Left ventricle myocardium inferior (tissue), 1 donor: ENCODE measurements around the gene ATRAID. TPM values are rescaled to one million over a fixed set of nuclear protein-coding genes. Genes with fewer than 3 reads are reported as not detected.

Experiments used
- DNase-seq: peaks from one replicate; pipeline ENCODE4 v3.0.0-alpha.2; 2020
- H3K27ac ChIP-seq: fragments of 200-600 bp; replicated peaks from 2 replicates; pipeline ENCODE4 v1.8.0; 2021
- H3K27me3 ChIP-seq: fragments of 200-600 bp; 2 replicates; pipeline ENCODE4 v1.8.0; 2021; ENCODE audit warnings: low read depth
- H3K36me3 ChIP-seq: fragments of 200-600 bp; 2 replicates; pipeline ENCODE4 v1.8.0; 2021
- H3K4me1 ChIP-seq: fragments of 200-600 bp; 2 replicates; pipeline ENCODE4 v1.8.0; 2021
- H3K4me3 ChIP-seq: fragments of 200-600 bp; 2 replicates; pipeline ENCODE4 v1.8.0; 2021; ENCODE audit warnings: mild to moderate bottlenecking, moderate library complexity
- H3K9me3 ChIP-seq: fragments of 200-600 bp; replicated peaks from 2 replicates; pipeline ENCODE4 v1.8.0; 2021
- intact Hi-C: fragments of 100-400 bp; cut with micrococcal nuclease; formaldehyde crosslinking; loops from one replicate; pipeline ENCODE4 v1.11.0; 2022
- long read RNA-seq: library from polyadenylated mRNA; unstranded; transcript quantifications from one replicate; pipeline ENCODE4 v2.0.0, GENCODE V29; 2021
- total RNA-seq: library from RNA; stranded (reverse); fragmentation: NEBNext Ultra II Directional; extraction: Animal tissue kit (Norgen Biotek cat#: 25700); gene quantifications from one replicate; pipeline ENCODE4 v1.2.1, GENCODE V29; 2021
- TF ChIP-seq, protein P1 (sequence below): fragments of 200-600 bp; IDR thresholded peaks from 2 replicates; pipeline ENCODE4 v1.8.0; 2021; ENCODE audit warnings: antibody characterized with exemption, mild to moderate bottlenecking, borderline replicate concordance
- donor health status: DM: no; HTN: yes; CAD: no; lungs with severe emphysema.

ATRAID gene, protein sequence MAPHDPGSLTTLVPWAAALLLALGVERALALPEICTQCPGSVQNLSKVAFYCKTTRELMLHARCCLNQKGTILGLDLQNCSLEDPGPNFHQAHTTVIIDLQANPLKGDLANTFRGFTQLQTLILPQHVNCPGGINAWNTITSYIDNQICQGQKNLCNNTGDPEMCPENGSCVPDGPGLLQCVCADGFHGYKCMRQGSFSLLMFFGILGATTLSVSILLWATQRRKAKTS
- total RNA-seq, result 121 TPM
- long read RNA-seq, transcript ATRAID-201 (7 exons, 1,240 nt), result major isoform, 85 of 131 reads
- long read RNA-seq, transcript ATRAID-202 (7 exons, 1,059 nt), result minor isoform, 28 of 131 reads
- long read RNA-seq, partial matches to known transcripts, result 10 of 131 reads
- long read RNA-seq, other reads (novel, unspliced or antisense), result 4 of 131 reads

DNA sequence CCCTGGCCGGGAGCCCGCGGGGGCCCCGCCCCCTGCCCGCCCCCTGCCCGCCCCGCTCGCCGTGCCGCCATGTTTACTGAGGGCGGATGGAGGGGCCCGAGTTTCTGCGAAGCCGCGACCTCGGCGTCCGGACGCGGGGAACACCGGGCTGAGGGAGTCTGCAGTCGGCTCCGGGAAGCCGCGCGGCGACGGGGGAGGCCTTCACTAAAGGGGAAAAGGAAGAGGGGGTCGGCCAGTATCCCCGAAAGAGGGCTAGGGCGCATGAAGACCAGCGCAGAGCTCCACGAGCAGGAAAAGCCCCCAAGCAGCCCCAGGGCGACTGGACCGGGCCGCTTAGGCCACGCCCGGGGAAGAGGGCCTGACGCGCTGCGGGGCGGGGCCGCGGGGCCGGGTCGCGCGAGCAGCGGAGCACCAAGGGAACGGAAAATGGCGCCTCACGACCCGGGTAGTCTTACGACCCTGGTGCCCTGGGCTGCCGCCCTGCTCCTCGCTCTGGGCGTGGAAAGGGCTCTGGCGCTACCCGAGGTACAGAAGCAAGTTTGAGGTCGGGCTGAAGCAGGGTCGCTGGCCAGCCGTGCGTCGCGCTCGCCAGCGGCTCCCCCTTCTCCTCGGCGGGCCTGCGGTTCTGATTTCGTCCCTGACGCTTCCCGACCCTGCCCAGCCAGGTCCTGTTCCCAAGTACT lies at the start of gene ATRAID, which contains the start of gene SLC5A6:
TSS of gene ATRAID (plus strand) at position 99 of the 683 bp plus-strand sequence. CDS start at position 427, 328 bp downstream.
TSS of gene SLC5A6 (minus strand) at position 326 of the 683 bp plus-strand sequence. CDS start 4,618 bp downstream, outside the sequence.
- Histone ChIP-seq H3K36me3 (peaks cover 44% of the 10 kb centered on the region), H3K27me3 (no peaks in the 10 kb centered on the region), H3K27ac (peak within 1 kb of the TSS; percentile 97), H3K4me1 (peaks cover 39% of the 10 kb centered on the region), H3K4me3 (peak within 1 kb of the TSS; percentile 81), H3K9me3 (no peaks in the 10 kb centered on the region)
- TF ChIP-seq, protein P1, sequence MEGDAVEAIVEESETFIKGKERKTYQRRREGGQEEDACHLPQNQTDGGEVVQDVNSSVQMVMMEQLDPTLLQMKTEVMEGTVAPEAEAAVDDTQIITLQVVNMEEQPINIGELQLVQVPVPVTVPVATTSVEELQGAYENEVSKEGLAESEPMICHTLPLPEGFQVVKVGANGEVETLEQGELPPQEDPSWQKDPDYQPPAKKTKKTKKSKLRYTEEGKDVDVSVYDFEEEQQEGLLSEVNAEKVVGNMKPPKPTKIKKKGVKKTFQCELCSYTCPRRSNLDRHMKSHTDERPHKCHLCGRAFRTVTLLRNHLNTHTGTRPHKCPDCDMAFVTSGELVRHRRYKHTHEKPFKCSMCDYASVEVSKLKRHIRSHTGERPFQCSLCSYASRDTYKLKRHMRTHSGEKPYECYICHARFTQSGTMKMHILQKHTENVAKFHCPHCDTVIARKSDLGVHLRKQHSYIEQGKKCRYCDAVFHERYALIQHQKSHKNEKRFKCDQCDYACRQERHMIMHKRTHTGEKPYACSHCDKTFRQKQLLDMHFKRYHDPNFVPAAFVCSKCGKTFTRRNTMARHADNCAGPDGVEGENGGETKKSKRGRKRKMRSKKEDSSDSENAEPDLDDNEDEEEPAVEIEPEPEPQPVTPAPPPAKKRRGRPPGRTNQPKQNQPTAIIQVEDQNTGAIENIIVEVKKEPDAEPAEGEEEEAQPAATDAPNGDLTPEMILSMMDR, result no peak
- DNase-seq, result peak; percentile 90
- intact Hi-C loops, result loop anchor here (10.0 kb wide), 1 partner anchor 117 kb away; no protein-coding TSS in a partner anchor

DNA sequence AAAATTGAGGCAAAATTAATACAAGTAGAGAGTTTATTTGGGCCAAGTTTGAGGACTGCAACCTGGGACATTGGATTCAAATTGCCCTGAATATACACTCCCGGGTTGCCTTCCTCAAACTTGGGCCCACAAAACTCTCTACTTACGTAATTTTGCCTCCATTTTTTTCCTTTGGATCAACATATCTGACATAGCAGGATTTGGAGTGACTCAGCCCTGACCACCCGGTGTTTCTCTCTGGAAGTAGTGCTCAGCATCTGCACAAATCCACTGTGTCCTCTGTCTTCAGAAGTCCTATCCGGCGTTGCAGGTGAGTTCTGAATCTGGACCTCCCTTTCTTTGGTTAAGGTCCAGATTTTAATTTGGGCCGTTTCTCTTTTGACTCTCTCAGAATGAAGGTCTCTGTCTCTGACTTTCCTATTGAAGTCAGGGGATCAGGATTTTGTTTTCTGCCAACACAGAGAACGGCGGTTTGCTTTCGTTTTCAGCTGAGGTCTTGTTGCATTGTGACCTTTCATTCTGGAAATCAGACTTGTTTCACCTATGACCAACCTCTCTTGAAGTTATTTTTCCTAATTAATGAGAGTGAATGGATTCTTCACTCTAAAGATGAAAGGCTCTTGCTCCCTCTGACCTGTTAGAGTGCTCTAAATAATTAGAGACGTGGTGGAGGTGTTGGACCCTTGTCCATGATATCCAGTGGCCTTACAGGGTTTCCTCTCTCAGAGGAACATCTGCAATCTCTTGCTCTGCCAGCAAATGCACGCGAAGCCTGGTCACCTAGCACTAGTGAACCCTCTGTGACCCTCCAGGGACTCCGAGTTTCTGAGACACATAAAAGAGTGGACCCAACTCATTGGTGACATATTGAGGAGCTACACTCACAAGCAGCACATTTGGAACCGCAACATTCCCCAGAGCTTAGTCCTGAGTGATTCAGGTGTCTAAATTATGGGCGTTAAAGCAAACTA lies 49.4 kb upstream of the ATRAID start:
- Histone ChIP-seq H3K4me1 (no peaks in the 10 kb centered on the region), H3K9me3 (no peaks in the 10 kb centered on the region), H3K4me3 (no peak overlapping the region), H3K27me3 (no peaks in the 10 kb centered on the region), H3K36me3 (no peaks in the 10 kb centered on the region), H3K27ac (no peak overlapping the region)
- TF ChIP-seq, protein P1, result no peak
- intact Hi-C loops, result no loop called here
- DNase-seq, result no peak

DNA sequence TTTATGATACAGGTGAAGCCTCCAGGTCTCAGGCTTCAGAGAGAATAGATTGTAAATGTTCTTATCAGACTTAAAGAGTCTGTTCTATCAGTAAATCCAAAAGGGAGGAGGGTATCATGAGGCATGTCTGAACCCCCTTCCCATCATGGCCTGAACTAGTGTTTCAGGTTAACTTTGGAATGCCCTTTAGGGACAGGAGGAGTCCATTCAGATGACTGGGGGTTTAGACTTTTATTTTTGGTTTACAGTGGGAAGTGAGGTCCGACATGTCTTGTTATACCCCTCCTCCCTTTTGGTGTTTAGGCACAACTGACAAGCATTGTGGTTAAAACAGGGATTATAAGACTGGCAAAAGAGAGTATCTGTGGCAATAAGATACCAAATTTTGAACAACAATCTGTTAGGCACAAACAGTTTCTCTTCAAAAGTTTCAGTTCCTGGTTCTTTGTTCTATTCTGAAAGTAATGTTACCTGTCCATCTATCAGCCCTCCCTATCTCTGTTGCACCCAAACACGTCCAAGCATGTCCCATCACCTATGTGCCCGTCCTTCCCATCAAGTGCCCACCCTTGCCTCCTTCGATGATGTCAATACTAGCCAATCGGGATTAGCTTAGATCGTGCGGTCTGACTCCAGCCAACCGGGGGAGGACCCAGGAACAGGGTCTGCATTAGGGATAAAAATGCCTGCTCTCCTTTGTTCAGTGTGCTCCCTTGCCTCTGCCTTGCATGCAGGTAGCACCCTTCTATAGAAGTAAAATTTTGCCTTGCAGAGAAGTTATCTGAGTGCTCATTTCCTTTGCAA lies 46.7 kb upstream of the ATRAID start:
- intact Hi-C loops, result no loop called here
- Histone ChIP-seq H3K9me3 (no peaks in the 10 kb centered on the region), H3K27me3 (peaks cover 10% of the 10 kb centered on the region), H3K4me3 (no peak overlapping the region), H3K36me3 (no peaks in the 10 kb centered on the region), H3K4me1 (peaks cover 3% of the 10 kb centered on the region), H3K27ac (no peak overlapping the region)
- no peak for DNase-seq
- TF ChIP-seq, protein P1, result no peak

DNA sequence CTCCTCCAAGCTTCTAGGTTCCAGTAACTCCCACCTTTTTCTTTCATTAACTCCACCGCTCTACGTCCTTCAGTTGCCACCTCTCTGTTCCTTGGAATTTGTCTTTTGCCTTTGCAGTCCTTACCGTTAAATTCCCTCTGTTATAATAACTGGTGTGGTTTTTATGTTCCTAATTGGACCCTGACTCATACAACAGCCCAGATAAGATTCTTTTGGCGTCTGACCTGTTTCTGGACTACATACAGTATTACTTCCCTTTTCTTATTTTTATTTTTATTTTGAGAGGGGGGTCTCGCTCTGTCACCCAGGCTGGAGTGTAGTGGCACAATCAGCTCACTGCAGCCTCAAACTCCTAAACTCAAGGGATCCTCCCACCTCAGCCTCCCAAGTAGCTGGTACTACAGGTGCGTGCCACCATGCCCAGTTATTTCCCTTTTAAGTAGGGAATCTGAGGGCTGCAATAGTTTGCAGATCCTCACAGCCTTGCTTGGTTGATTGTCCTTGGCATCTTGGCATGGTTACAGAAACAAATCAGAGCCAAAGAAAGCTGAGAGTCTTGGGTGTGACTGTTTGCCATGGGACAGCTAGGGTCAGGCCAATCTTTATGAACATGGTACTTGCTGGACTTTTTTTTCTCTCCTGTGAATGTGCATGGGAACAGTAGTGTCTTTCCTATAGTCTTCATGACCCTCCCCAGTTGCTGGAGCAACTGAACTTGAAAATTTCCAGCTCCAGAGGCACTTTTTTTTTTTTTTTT lies 41.1 kb upstream of the ATRAID start:
- no peaks in the 10 kb centered on the region for H3K9me3 ChIP-seq
- peaks cover 5% of the 10 kb centered on the region for H3K4me1 ChIP-seq
- no peak overlapping the region for H3K4me3 ChIP-seq
- no peak overlapping the region for H3K27ac ChIP-seq
- H3K36me3 ChIP-seq, result no peaks in the 10 kb centered on the region
- H3K27me3 ChIP-seq, result peaks cover 25% of the 10 kb centered on the region
- no peak for DNase-seq
- TF ChIP-seq, protein P1, result no peak
- intact Hi-C loops, result no loop called here
